ENCODE measurements around the gene SEC14L1.
A peak's percentile ranks its signal among the peaks of the same experiment; 100 is the strongest.

The SEC14L1 gene

GRCh38 chr17:77129568-77130301 lies 11.0 kb upstream of the SEC14L1 start:
- TF ChIP-seq YY1 (IDR thresholded peaks at IDR 0.05; ENCODE audit: low read depth) (no peak), CREB1 (IDR thresholded peaks at IDR 0.05; ENCODE audit: low read depth) (no peak), EP300 (IDR thresholded peaks at IDR 0.05; ENCODE audit: borderline replicate concordance) (no peak), EGR1 (IDR thresholded peaks at IDR 0.05) (no peak), FOXM1 (IDR thresholded peaks at IDR 0.05; ENCODE audit: borderline replicate concordance, low read depth) (no peak), NFIC (IDR thresholded peaks at IDR 0.05) (no peak), CEBPB (IDR thresholded peaks at IDR 0.05) (no peak), USF1 (IDR thresholded peaks at IDR 0.05) (no peak), TCF12 (IDR thresholded peaks at IDR 0.05; ENCODE audit: low read depth) (no peak), ZBTB7A (IDR thresholded peaks at IDR 0.05; ENCODE audit: low read depth) (no peak), MAX (IDR thresholded peaks at IDR 0.05) (no peak), TAF1 (IDR thresholded peaks at IDR 0.05; ENCODE audit: low read depth) (no peak)

- TF ChIP-seq ZBTB7A (IDR thresholded peaks at IDR 0.05; ENCODE audit: low read depth) (no peak), MAX (IDR thresholded peaks at IDR 0.05) (no peak), TAF1 (IDR thresholded peaks at IDR 0.05; ENCODE audit: low read depth) (no peak), TCF12 (IDR thresholded peaks at IDR 0.05; ENCODE audit: low read depth) (no peak), FOXM1 (IDR thresholded peaks at IDR 0.05; ENCODE audit: borderline replicate concordance, low read depth) (no peak), EP300 (IDR thresholded peaks at IDR 0.05; ENCODE audit: borderline replicate concordance) (no peak), TEAD4 (IDR thresholded peaks at IDR 0.05) (no peak), EGR1 (IDR thresholded peaks at IDR 0.05) (no peak), YY1 (IDR thresholded peaks at IDR 0.05; ENCODE audit: low read depth) (no peak), RAD21 (IDR thresholded peaks at IDR 0.05; ENCODE audit: low read depth) (no peak)
Observed at GRCh38 chr17:77130525-77130924, 10.2 kb upstream of the SEC14L1 start.

- no peak for TF ChIP-seq CREB1 (IDR thresholded peaks at IDR 0.05; ENCODE audit: low read depth)
- TF ChIP-seq NFIC (IDR thresholded peaks at IDR 0.05), result peak; percentile 61
Observed at GRCh38 chr17:77131904-77132303, 8.9 kb upstream of the SEC14L1 start.

- TF ChIP-seq YY1 (IDR thresholded peaks at IDR 0.05; ENCODE audit: low read depth) (no peak), ZBTB7A (IDR thresholded peaks at IDR 0.05; ENCODE audit: low read depth) (no peak), CEBPB (IDR thresholded peaks at IDR 0.05) (0 out of 2 replicates have a peak, but pooled peaks have one; percentile 22), TEAD4 (IDR thresholded peaks at IDR 0.05) (no peak), FOXM1 (IDR thresholded peaks at IDR 0.05; ENCODE audit: borderline replicate concordance, low read depth) (no peak), USF1 (IDR thresholded peaks at IDR 0.05) (no peak), EP300 (IDR thresholded peaks at IDR 0.05; ENCODE audit: borderline replicate concordance) (no peak), REST (IDR thresholded peaks at IDR 0.05; ENCODE audit: low read depth) (no peak)
Observed at GRCh38 chr17:77132411-77133086, 8.2 kb upstream of the SEC14L1 start.

- no peak for TF ChIP-seq TAF1 (IDR thresholded peaks at IDR 0.05; ENCODE audit: low read depth)
Observed at GRCh38 chr17:77133087-77133638, 7.6 kb upstream of the SEC14L1 start.

GRCh38 chr17:77136420-77136767 lies 4.4 kb upstream of the SEC14L1 start:
- TF ChIP-seq CEBPB (IDR thresholded peaks at IDR 0.05), result no peak
- peak; percentile 54 for TF ChIP-seq USF1 (IDR thresholded peaks at IDR 0.05)
- TF ChIP-seq FOXM1 (IDR thresholded peaks at IDR 0.05; ENCODE audit: borderline replicate concordance, low read depth), result no peak
- TF ChIP-seq REST (IDR thresholded peaks at IDR 0.05; ENCODE audit: low read depth), result no peak
- no peak for TF ChIP-seq EP300 (IDR thresholded peaks at IDR 0.05; ENCODE audit: borderline replicate concordance)

Data from Ishikawa (cell line).